Measurements from ENCODE around the gene ZNF773.
"Not testable (repeated sequence)": the region's sequence is repeated elsewhere in the genome, so short reads cannot be mapped to it uniquely, and the experiment has no call there.

ZNF773 gene

DNA sequence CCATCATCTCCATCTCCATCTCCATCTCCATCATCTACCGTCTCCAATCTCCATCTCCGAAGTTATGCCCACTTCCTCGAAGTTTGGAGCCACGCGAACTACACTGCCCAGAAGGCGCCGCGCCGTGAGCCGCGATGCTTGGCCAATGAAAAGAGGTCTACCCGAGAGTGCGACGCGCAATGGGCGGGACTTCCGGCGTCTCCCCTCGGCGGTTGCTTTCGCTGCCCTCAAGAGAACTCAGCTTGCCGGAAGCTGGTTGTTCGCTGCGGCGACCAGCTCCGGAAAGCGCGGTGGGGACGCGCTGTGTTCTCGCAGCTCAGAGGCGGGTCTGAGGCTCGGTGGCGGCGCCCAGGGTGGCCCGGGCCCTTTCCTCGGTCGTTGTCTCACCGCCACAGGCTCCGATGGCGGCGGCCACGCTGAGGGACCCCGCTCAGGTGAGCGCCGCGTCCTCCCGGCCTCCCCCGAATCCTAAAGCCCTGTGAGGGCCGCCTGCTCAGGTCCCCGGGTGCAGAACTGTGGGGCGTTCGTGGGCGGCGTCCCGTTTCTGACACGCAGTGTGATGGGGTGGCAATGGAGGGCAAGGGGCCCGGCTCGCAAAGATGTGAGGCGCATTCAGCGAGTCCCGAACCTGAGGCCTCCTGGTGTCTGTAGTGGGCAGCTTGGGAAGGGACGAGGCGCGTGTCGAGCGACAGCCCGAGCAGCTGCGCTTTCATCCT, at the start of gene ZNF773:
ZNF773 (plus strand) TSS at position 259 of the 716 bp plus-strand sequence; CDS start at position 402, 143 bp downstream.
- H3K27me3 ChIP-seq (ENCODE audit: insufficient read depth, low read length, poor library complexity); H4K20me1 ChIP-seq (ENCODE audit: insufficient read depth, low read length): not testable (repeated sequence)
- Histone ChIP-seq H3K79me2 (ENCODE audit: insufficient read depth, low read length) (peaks cover 39% of the 10 kb centered on the region), H3K9ac (ENCODE audit: low read depth, low read length) (peak within 1 kb of the TSS; percentile 65), H3K4me3 (ENCODE audit: low read depth in 1 of 2, low read length in 2 of 2) (peak within 1 kb of the TSS; percentile 37 to 61; a peak in 3 of 4 replicates), H3K36me3 (ENCODE audit: insufficient read depth, low read length) (peaks cover 38% of the 10 kb centered on the region), H3K9me3 (ENCODE audit: insufficient read depth, low read length, severe bottlenecking) (peaks cover 37% of the 10 kb centered on the region), H3K4me2 (ENCODE audit: insufficient read depth, low read length) (peak within 1 kb of the TSS; percentile 68), H2AFZ (ENCODE audit: low read depth, low read length) (peak within 1 kb of the TSS; percentile 75), H3K27ac (ENCODE audit: low read length) (peak within 1 kb of the TSS; percentile 72), H3K4me1 (ENCODE audit: insufficient read depth, low read length) (peaks cover 20% of the 10 kb centered on the region)
- DNase-seq: peak; percentile 98
- peak; percentile 98 for ATAC-seq (ENCODE audit: insufficient read depth, low read depth)

GRCh38 chr19:57452307-57452706, 47.4 kb upstream of the ZNF773 start:
- no peak overlapping the region for H2AFZ ChIP-seq (ENCODE audit: low read depth, low read length)
- H3K4me2 ChIP-seq (ENCODE audit: insufficient read depth, low read length): no peak overlapping the region
- no peak for DNase-seq
- no peak for ATAC-seq (ENCODE audit: insufficient read depth, low read depth)
- H3K4me1 ChIP-seq (ENCODE audit: insufficient read depth, low read length): no peaks in the 10 kb centered on the region
- no peak overlapping the region for H3K27ac ChIP-seq (ENCODE audit: low read length)
- no peaks in the 10 kb centered on the region for H3K9me3 ChIP-seq (ENCODE audit: insufficient read depth, low read length, severe bottlenecking)
- H3K9ac ChIP-seq (ENCODE audit: low read depth, low read length): no peak overlapping the region
- no peaks in the 10 kb centered on the region for H4K20me1 ChIP-seq (ENCODE audit: insufficient read depth, low read length)
- no peaks in the 10 kb centered on the region for H3K79me2 ChIP-seq (ENCODE audit: insufficient read depth, low read length)
- H3K27me3 ChIP-seq (ENCODE audit: insufficient read depth, low read length, poor library complexity): no peaks in the 10 kb centered on the region
- H3K4me3 ChIP-seq (ENCODE audit: low read depth in 1 of 2, low read length in 2 of 2): no peak overlapping the region
- H3K36me3 ChIP-seq (ENCODE audit: insufficient read depth, low read length): 0 out of 2 replicates have a peak, but pooled peaks cover 5% of the 10 kb centered on the region
- TF ChIP-seq EZH2 (IDR thresholded peaks at IDR 0.05; ENCODE audit: borderline replicate concordance, low read depth, low read length, severe bottlenecking): no peak
- TF ChIP-seq, protein P1, sequence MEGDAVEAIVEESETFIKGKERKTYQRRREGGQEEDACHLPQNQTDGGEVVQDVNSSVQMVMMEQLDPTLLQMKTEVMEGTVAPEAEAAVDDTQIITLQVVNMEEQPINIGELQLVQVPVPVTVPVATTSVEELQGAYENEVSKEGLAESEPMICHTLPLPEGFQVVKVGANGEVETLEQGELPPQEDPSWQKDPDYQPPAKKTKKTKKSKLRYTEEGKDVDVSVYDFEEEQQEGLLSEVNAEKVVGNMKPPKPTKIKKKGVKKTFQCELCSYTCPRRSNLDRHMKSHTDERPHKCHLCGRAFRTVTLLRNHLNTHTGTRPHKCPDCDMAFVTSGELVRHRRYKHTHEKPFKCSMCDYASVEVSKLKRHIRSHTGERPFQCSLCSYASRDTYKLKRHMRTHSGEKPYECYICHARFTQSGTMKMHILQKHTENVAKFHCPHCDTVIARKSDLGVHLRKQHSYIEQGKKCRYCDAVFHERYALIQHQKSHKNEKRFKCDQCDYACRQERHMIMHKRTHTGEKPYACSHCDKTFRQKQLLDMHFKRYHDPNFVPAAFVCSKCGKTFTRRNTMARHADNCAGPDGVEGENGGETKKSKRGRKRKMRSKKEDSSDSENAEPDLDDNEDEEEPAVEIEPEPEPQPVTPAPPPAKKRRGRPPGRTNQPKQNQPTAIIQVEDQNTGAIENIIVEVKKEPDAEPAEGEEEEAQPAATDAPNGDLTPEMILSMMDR (IDR thresholded peaks at IDR 0.05; ENCODE audit: borderline replicate concordance, extremely low read depth, low read length, poor library complexity, severe bottlenecking): no peak

- H3K4me2 ChIP-seq (ENCODE audit: insufficient read depth, low read length): no peak overlapping the region
- no peak overlapping the region for H3K4me3 ChIP-seq (ENCODE audit: low read depth in 1 of 2, low read length in 2 of 2)
- TF ChIP-seq, protein P1 (IDR thresholded peaks at IDR 0.05; ENCODE audit: borderline replicate concordance, extremely low read depth, low read length, poor library complexity, severe bottlenecking): peak; percentile 95
- no peak for TF ChIP-seq EZH2 (IDR thresholded peaks at IDR 0.05; ENCODE audit: borderline replicate concordance, low read depth, low read length, severe bottlenecking)
- no peaks in the 10 kb centered on the region for H3K27me3 ChIP-seq (ENCODE audit: insufficient read depth, low read length, poor library complexity)
- DNase-seq: peak; percentile 64
- H3K36me3 ChIP-seq (ENCODE audit: insufficient read depth, low read length): peaks cover 5% of the 10 kb centered on the region; the same call in 1 of the 2 replicates
- ATAC-seq (ENCODE audit: insufficient read depth, low read depth): peak; percentile 96
- H3K79me2 ChIP-seq (ENCODE audit: insufficient read depth, low read length): peaks cover 12% of the 10 kb centered on the region; the same call in 1 of the 2 replicates
- no peak overlapping the region for H3K9ac ChIP-seq (ENCODE audit: low read depth, low read length)
- H3K4me1 ChIP-seq (ENCODE audit: insufficient read depth, low read length): no peaks in the 10 kb centered on the region
- H3K27ac ChIP-seq (ENCODE audit: low read length): no peak overlapping the region
- no peak overlapping the region for H2AFZ ChIP-seq (ENCODE audit: low read depth, low read length)
- H4K20me1 ChIP-seq (ENCODE audit: insufficient read depth, low read length): no peaks in the 10 kb centered on the region
- peaks cover 9% of the 10 kb centered on the region for H3K9me3 ChIP-seq (ENCODE audit: insufficient read depth, low read length, severe bottlenecking)
Measured at GRCh38 chr19:57465680-57466381, 33.9 kb upstream of the ZNF773 start.

DNA sequence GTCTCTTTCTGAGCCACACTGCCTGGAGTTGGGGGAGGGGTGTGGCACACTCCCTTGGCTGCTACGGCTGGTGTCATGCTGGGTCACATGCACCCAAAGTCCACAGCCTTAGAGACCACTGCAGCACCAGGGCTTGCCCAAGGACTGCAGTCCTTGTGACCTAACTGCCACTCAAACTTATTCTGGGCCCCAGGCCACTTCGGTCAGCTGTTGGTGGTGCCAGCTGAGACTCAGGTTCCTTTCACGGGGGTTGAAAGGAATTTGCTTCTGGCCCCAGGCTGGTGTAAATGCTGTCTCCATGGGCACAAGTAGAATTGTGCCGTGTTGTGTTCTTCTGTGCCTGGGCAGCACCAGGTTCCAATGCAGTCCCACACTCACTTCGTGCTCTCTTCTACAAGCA, 33.2 kb upstream of the ZNF773 start:
- TF ChIP-seq EZH2 (IDR thresholded peaks at IDR 0.05; ENCODE audit: borderline replicate concordance, low read depth, low read length, severe bottlenecking): no peak
- no peak overlapping the region for H3K4me2 ChIP-seq (ENCODE audit: insufficient read depth, low read length)
- no peak overlapping the region for H3K9ac ChIP-seq (ENCODE audit: low read depth, low read length)
- H2AFZ ChIP-seq (ENCODE audit: low read depth, low read length): no peak overlapping the region
- no peaks in the 10 kb centered on the region for H3K27me3 ChIP-seq (ENCODE audit: insufficient read depth, low read length, poor library complexity)
- no peaks in the 10 kb centered on the region for H3K4me1 ChIP-seq (ENCODE audit: insufficient read depth, low read length)
- peaks cover 19% of the 10 kb centered on the region; the same call in 1 of the 2 replicates for H3K79me2 ChIP-seq (ENCODE audit: insufficient read depth, low read length)
- no peaks in the 10 kb centered on the region for H4K20me1 ChIP-seq (ENCODE audit: insufficient read depth, low read length)
- peaks cover 7% of the 10 kb centered on the region; the same call in 1 of the 2 replicates for H3K36me3 ChIP-seq (ENCODE audit: insufficient read depth, low read length)
- H3K27ac ChIP-seq (ENCODE audit: low read length): no peak overlapping the region
- H3K4me3 ChIP-seq (ENCODE audit: low read depth in 1 of 2, low read length in 2 of 2): no peak overlapping the region
- H3K9me3 ChIP-seq (ENCODE audit: insufficient read depth, low read length, severe bottlenecking): peaks cover 15% of the 10 kb centered on the region
- no peak for ATAC-seq (ENCODE audit: insufficient read depth, low read depth)
- no peak for DNase-seq

Measured in DND-41 (cell line).